ENCODE measurements around the gene STXBP4. TPM values are rescaled to one million over a fixed set of nuclear protein-coding genes. Genes with fewer than 3 reads are reported as not detected.

STXBP4 gene
- total RNA-seq, 2 experiments from 2014 or later, result 9.4 to 12.6 TPM

GRCh38 chr17:55158439-55158838 lies 189.9 kb downstream of the STXBP4 start:
- intact Hi-C loops (cut with micrococcal nuclease; ENCODE audit: unreplicated experiment), result no loop called here
- H3K4me3 ChIP-seq (ENCODE audit: low read depth, low read length, poor library complexity, severe bottlenecking), result no peak overlapping the region
- no peak for DNase-seq (ENCODE audit: low spot score)
- no peaks in the 10 kb centered on the region for H3K9me2 ChIP-seq (ENCODE audit: insufficient read depth, low read length)
- ChIA-PET POLR2A (no interaction called here), CTCF (ENCODE audit: unreplicated experiment) (no interaction called here)
- TF ChIP-seq CTCF (conservative IDR thresholded peaks at IDR 0.05; ENCODE audit: low read length) (no peak), EZH2phosphoT487 (IDR thresholded peaks at IDR 0.05; ENCODE audit: borderline replicate concordance, low read depth, low read length) (no peak)
- H2AFZ ChIP-seq (ENCODE audit: low read length), result no peak overlapping the region
- H3K36me3 ChIP-seq (ENCODE audit: insufficient read depth, low read length), result no peaks in the 10 kb centered on the region; the same call in 1 of the 2 replicates
- no peak overlapping the region for H3K27ac ChIP-seq (ENCODE audit: low read depth, low read length, poor library complexity, severe bottlenecking)
- no peaks in the 10 kb centered on the region for H4K20me1 ChIP-seq (ENCODE audit: insufficient read depth, low read length)
- H3K4me2 ChIP-seq (ENCODE audit: low read length), result no peak overlapping the region
- H3K4me1 ChIP-seq (ENCODE audit: insufficient read depth, low read length, poor library complexity, severe bottlenecking), result peaks cover 22% of the 10 kb centered on the region
- H3K79me2 ChIP-seq (ENCODE audit: insufficient read depth, low read depth, low read length), result no peaks in the 10 kb centered on the region
- no peaks in the 10 kb centered on the region for H3K9me3 ChIP-seq (ENCODE audit: low read length)
- BruUV-seq (replicated peaks), result no TSS peak

- intact Hi-C loops (cut with micrococcal nuclease; ENCODE audit: unreplicated experiment), result no loop called here
- Histone ChIP-seq H3K4me3 (ENCODE audit: low read depth, low read length, poor library complexity, severe bottlenecking) (no peak overlapping the region), H4K20me1 (ENCODE audit: insufficient read depth, low read length) (no peaks in the 10 kb centered on the region), H3K79me2 (ENCODE audit: insufficient read depth, low read depth, low read length) (no peaks in the 10 kb centered on the region), H3K9me2 (ENCODE audit: insufficient read depth, low read length) (no peaks in the 10 kb centered on the region), H3K4me1 (ENCODE audit: insufficient read depth, low read length, poor library complexity, severe bottlenecking) (peaks cover 31% of the 10 kb centered on the region), H3K9me3 (ENCODE audit: low read length) (no peaks in the 10 kb centered on the region), H3K36me3 (ENCODE audit: insufficient read depth, low read length) (no peaks in the 10 kb centered on the region; the same call in 1 of the 2 replicates), H3K4me2 (ENCODE audit: low read length) (no peak overlapping the region), H3K27ac (ENCODE audit: low read depth, low read length, poor library complexity, severe bottlenecking) (no peak overlapping the region), H2AFZ (ENCODE audit: low read length) (no peak overlapping the region)
- ChIA-PET POLR2A (no interaction called here), CTCF (ENCODE audit: unreplicated experiment) (no interaction called here)
- no TSS peak for BruUV-seq (replicated peaks)
- no peak for DNase-seq (ENCODE audit: low spot score)
- TF ChIP-seq CTCF (conservative IDR thresholded peaks at IDR 0.05; ENCODE audit: low read length), result no peak
- no peak for TF ChIP-seq EZH2phosphoT487 (IDR thresholded peaks at IDR 0.05; ENCODE audit: borderline replicate concordance, low read depth, low read length)
These were observed 190.7 kb downstream of the STXBP4 start for GRCh38 chr17:55159251-55159650.

GRCh38 chr17:55160501-55160900 lies 191.9 kb downstream of the STXBP4 start:
- intact Hi-C loops (cut with micrococcal nuclease; ENCODE audit: unreplicated experiment), result no loop called here
- H3K36me3 ChIP-seq (ENCODE audit: insufficient read depth, low read length), result no peaks in the 10 kb centered on the region; the same call in 1 of the 2 replicates
- H3K79me2 ChIP-seq (ENCODE audit: insufficient read depth, low read depth, low read length), result no peaks in the 10 kb centered on the region
- H3K9me3 ChIP-seq (ENCODE audit: low read length), result no peaks in the 10 kb centered on the region
- H3K27ac ChIP-seq (ENCODE audit: low read depth, low read length, poor library complexity, severe bottlenecking), result no peak overlapping the region
- H3K4me1 ChIP-seq (ENCODE audit: insufficient read depth, low read length, poor library complexity, severe bottlenecking), result peaks cover 38% of the 10 kb centered on the region
- H2AFZ ChIP-seq (ENCODE audit: low read length), result no peak overlapping the region
- no peak overlapping the region for H3K4me2 ChIP-seq (ENCODE audit: low read length)
- CTCF ChIA-PET (ENCODE audit: unreplicated experiment), result no interaction called here
- TF ChIP-seq EZH2phosphoT487 (IDR thresholded peaks at IDR 0.05; ENCODE audit: borderline replicate concordance, low read depth, low read length), result no peak
- TF ChIP-seq CTCF (conservative IDR thresholded peaks at IDR 0.05; ENCODE audit: low read length), result no peak
- no TSS peak for BruUV-seq (replicated peaks)
- no peaks in the 10 kb centered on the region for H3K9me2 ChIP-seq (ENCODE audit: insufficient read depth, low read length)
- POLR2A ChIA-PET, result interaction anchor here (0.5 to 0.9 kb wide), 3 partner anchors 20 to 97 kb away, joined by 3 read pairs; no protein-coding TSS in a partner anchor
- no peaks in the 10 kb centered on the region for H4K20me1 ChIP-seq (ENCODE audit: insufficient read depth, low read length)
- H3K4me3 ChIP-seq (ENCODE audit: low read depth, low read length, poor library complexity, severe bottlenecking), result no peak overlapping the region
- no peak for DNase-seq (ENCODE audit: low spot score)

All from OCI-LY7 (cell line).